HG03521 (cell line): ENCODE data around the gene SBF1.
A peak's percentile ranks its signal among the peaks of the same experiment; 100 is the strongest.

Source experiments
- ATAC-seq: cut with Tn5 transposase; IDR thresholded peaks from one replicate; pipeline ENCODE4 v1.9.1; 2021; ENCODE audit warnings: mild to moderate bottlenecking, moderate library complexity; ENCODE audit not compliant: unreplicated experiment

Gene SBF1

GRCh38 chr22:50506611-50507420 is 32.0 kb upstream of the SBF1 start:
- ATAC-seq, result peak; percentile 3

DNA sequence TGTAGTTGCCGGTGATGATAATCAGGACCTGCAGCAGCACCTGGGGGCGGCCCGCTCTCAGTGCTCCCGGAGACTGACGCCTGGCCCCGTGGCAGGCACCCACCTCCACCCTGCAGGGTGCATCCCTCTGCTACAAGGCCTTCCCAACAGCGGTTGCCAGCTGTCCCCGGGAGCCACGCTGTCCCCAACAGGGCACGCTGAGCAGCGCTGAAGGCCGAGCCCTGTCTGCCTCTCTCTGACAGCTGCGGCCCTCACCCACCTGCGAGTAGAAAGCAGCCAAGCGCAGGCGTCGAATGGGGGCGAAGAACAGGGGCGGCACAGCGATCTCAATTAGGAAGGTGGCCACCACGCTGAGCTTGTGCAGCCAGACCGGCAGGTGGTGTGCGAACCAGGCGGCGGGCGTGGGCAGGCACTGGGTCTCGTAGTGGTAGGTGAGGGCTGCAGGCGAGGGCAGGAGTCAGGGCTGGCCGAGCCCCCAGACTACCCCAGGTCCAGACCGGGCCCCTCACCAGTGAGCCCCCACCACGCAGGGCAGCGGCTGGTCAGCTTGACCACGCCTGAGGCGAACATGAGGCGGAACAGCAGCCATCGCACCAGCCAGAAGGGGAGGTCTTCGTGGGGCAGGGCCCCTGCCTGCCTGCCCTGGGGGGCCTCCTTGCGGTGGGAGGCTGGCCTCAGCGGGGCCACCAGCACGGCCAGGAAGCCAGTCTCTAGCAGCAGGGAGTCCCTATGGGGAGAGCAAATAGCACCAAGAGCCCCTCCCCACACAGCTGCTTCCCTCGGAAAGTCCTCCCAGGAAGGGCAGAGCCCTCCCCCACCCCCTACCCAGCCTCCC is 31.2 kb upstream of the SBF1 start:
- no peak for ATAC-seq

GRCh38 chr22:50505276-50505775 is 30.5 kb upstream of the SBF1 start:
- ATAC-seq, result no peak

DNA sequence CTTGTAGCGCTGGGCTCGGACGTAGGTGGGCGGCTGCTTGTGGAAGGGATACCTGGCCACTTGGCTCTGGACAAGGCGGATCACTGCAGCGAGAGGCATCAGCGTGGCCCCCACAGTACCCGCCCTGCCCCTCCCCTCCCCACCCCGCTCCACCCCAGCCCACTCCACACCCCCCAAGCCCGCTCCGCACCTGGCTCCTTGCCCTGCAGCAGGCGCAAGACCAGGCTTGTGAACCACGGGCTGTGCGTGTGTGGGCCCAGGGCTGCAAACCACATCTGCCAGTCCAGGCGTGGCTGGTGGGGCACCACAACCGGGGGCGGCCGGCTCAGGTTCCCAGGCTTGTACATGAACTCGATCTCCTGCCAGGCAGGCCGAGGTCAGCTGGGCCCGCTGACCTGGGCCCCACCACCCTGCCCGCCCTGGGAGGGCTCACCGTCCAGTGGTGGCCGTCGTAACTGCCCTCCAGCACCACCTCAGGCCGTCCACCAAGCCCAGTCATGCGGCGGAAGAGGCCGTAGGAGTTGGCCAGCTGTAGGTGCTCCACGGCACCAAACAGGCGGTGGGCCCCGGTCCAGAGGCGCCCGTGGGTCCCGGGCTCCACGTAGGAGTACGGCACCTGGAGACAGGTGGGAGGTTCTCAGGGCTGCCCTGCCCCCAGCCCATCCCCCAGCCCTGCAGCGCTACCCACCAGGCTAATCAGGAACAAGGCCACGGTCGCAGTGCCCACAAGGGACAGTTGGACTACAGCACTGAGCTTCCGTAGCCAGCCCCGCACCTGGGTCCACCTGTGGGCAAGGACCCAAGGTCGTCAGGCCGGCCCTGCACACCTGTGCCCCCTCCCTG is 29.8 kb upstream of the SBF1 start:
- ATAC-seq, result no peak

DNA sequence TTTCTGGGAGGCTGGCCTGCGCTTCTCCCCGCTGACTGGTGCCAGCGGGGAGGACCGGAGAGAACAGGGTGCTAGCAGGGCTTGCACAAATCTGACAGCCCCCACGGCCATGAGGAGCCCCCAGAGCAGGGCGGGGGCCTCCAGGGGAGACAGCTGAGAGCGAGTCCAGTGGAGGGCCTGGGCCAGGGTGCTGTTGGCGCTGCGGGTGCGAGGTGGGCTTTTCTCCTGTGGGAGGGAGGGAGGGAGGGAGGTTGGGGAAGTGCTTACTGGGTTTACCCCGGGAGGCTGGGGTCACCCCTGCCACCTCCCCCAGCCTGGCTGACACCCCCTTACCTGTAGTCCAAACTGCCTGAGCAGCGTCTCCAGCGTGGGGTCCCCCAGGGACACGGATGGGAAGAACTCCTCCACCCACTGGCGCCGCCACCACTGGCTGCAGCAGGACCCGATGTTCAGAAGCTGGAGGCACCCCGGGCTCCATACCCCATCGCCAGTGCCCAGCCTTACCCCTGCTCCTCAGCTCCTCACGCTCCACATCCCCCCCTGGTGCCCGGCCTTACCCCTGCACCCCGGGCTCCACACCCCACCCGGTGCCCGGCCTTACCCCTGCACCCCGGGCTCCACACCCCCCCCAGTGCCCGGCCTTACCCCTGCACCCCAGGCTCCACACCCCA is 28.8 kb upstream of the SBF1 start:
- no peak for ATAC-seq

- ATAC-seq, result no peak
These were observed 28.0 kb upstream of the SBF1 start for GRCh38 chr22:50502628-50503474.

DNA sequence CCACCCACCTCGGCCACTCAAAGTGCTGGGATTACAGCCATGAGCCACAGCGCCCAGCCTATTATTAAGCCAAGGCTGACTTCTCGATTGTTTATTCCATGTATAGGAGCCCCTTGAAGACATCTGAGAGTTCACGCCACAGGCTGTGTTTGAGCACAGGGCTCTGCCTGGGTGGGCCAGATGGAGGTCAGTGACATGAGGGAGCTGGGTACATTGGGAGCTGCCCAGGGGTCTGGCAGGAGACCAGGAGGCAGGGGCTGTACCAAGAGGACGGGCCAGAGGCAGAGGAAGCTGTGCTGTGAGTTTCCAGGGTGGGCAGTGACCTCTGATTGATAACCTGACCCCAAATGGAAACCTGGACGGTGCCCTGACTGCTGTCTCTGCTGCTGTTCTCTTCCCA is 27.3 kb upstream of the SBF1 start:
- ATAC-seq, result no peak

DNA sequence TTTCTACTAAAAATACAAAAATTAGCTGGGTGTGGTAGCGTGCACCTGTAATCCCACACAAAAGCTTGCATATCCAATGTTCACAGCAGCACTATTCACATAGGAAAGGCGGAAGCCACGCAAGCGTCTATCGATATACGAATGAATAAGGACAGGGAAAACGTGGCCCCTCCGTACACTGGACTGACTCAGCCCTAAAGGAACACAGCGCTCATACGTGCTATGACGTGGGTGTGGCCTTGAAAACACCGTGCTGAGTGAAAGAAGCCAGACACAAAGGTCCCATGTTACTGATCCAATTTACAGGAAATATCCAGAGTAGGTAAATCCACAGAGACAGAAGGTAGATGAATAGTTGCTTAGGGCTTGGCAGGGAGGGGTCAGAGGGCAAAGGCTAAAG is 25.6 kb upstream of the SBF1 start:
- no peak for ATAC-seq

GRCh38 chr22:50498322-50498890 is 23.6 kb upstream of the SBF1 start:
- no peak for ATAC-seq

GRCh38 chr22:50497093-50497492 is 22.3 kb upstream of the SBF1 start:
- no peak for ATAC-seq

GRCh38 chr22:50490531-50491308 is 15.9 kb upstream of the SBF1 start:
- no peak for ATAC-seq

GRCh38 chr22:50489363-50490243 is 14.8 kb upstream of the SBF1 start:
- no peak for ATAC-seq

GRCh38 chr22:50488886-50489285 is 14.1 kb upstream of the SBF1 start:
- no peak for ATAC-seq

- ATAC-seq, result no peak
These were observed 13.3 kb upstream of the SBF1 start for GRCh38 chr22:50488006-50488677.

- no peak for ATAC-seq
These were observed 12.6 kb upstream of the SBF1 start for GRCh38 chr22:50487290-50488005.

DNA sequence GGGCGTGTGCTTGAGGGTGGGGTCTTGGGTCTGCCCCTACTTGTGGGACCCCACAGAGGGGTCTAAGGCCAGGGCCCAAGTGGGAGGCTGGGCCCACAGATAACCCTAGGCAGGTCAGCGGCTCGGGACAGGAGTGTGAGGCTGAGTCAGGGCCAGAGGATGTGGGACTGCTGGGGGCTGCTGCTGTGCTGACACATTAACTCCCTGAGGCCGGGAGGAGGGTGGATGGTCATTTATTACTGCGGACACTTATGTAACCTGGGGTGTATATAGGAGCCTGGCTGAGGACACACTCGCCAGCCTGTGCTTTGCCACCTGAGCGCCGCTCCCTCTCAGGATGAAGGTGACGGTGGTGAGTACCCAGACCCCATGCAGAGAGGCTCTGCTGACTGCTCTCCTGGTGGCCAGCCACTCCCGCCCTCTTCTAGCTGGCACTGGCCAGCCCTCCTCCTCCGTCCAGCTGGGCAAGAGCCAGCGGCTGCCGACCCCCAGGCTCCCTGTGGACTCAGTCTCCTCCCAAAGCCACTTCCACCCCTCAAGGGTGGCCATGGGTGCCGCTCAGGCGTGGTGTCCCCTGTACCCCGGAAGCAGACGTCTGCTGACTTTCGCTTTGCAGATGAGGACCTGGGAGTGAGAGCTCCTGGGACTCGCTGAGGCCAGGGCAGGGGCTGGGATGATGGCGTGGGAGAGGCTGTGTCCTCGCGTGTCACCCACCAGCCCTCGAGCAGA is 11.9 kb upstream of the SBF1 start, which contains the start of gene MIOX:
MIOX (plus strand) TSS at position 299 of the 729 bp plus-strand sequence; CDS start at position 338, 39 bp downstream.
- no peak for ATAC-seq
